Posterior cingulate gyrus (tissue), 11 donors: ENCODE data around the gene CHST14.

Experiments
- DNase-seq, 10 donors: peaks; one replicate each; pipeline versions ENCODE4 v3.0.0 to v3.0.0-alpha.2; 2020 to 2021; ENCODE audit warnings: mixed read lengths in 3 of 10
- intact Hi-C: fragments of 100-400 bp; cut with DNase I; formaldehyde crosslinking; loops from one replicate; pipeline ENCODE4 v1.15.1; 2023

The CHST14 gene

GRCh38 chr15:40512440-40512839 is 41.7 kb downstream of the CHST14 start:
- DNase-seq, result no peak
- intact Hi-C loops, result loop anchor here (10.0 kb wide), 1 partner anchor 52 kb away; the partner anchor contains the start of genes CCDC32 and RPUSD2

- no peak for DNase-seq
These were observed 42.8 kb downstream of the CHST14 start for GRCh38 chr15:40513609-40514008.

GRCh38 chr15:40516322-40516721 is 45.5 kb downstream of the CHST14 start:
- intact Hi-C loops, result loop anchor here (10.0 kb wide), 1 partner anchor 48 kb away; the partner anchor contains the start of genes CCDC32 and RPUSD2
- DNase-seq, result no peak

More at GRCh38 chr15:40513609-40514008, 42.8 kb downstream of the CHST14 start:
- intact Hi-C loops, result loop anchor here (10.0 kb wide), 1 partner anchor 51 kb away; the partner anchor contains the start of genes CCDC32 and RPUSD2
